Measurements from ENCODE around the gene EIF5AL1. TPM values are rescaled to one million over a fixed set of nuclear protein-coding genes. Genes with fewer than 3 reads are reported as not detected.

EIF5AL1 gene
- total and polyA plus RNA-seq, 2 of the 8 experiments (the other 6 are each of a cell fraction or from before 2014, with no cell fraction given), result 1.7 to 2.2 TPM

DNA sequence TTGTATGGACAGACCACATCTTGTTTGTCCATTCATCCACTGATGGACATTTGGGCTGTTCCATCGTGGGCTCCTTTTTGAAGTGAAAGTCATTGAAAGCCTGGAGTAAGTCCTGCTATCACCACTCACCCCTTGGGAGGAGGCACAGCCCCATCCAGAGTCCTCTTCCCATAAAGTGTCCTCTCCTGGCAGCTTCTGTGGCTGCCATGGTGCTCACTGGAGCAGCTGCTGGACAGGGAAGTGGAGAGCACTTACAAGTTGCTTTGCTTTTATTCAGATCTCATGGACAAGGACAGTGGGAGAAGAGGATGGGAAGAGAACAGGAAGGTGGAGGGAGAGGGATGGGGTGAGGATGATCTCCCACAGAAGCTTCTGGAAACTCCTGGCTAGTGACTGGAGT is 18.5 kb upstream of the EIF5AL1 start (continued):
- no peak for TF ChIP-seq SP1 (IDR thresholded peaks at IDR 0.05; ENCODE audit: low read depth, low read length)
- TF ChIP-seq SIX5 (IDR thresholded peaks at IDR 0.05; ENCODE audit: low read depth, low read length), result no peak
- no peak for TF ChIP-seq TCF12 (IDR thresholded peaks at IDR 0.05; ENCODE audit: low read depth, low read length)
- no peak for TF ChIP-seq NRF1 (IDR thresholded peaks at IDR 0.05; ENCODE audit: low read depth, low read length)
- no peak for TF ChIP-seq SUZ12 (IDR thresholded peaks at IDR 0.05; ENCODE audit: low read length)
- no peak for TF ChIP-seq FOSL1 (IDR thresholded peaks at IDR 0.05; ENCODE audit: insufficient read depth, low read depth, low read length)
- TF ChIP-seq SP2 (IDR thresholded peaks at IDR 0.05; ENCODE audit: low read length), result no peak
- no peak for TF ChIP-seq KDM1A (IDR thresholded peaks at IDR 0.05; ENCODE audit: borderline replicate concordance, low read length)
- no peak for TF ChIP-seq KDM5A (IDR thresholded peaks at IDR 0.05; ENCODE audit: low read length)
